Activated CD4-positive, CD25-positive, alpha-beta regulatory T cell treated with anti-CD3 and anti-CD28 coated beads, Interleukin-2, amount 50 U/mL, for 24 hours (primary cell): ENCODE data around the gene ZBTB49.
A peak's percentile ranks its signal among the peaks of the same experiment; 100 is the strongest.
"Not testable (repeated sequence)": the region's sequence is repeated elsewhere in the genome, so short reads cannot be mapped to it uniquely, and the experiment has no call there.

Experiments
- ATAC-seq, 2 donors: fragments of 150-1000 bp; cut with Tn5 transposase; one replicate each; pipeline ENCODE4 v1.10.0; 2021; ENCODE audit warnings: mild to moderate bottlenecking in 1 of 2, moderate library complexity in 1 of 2

Gene ZBTB49, protein sequence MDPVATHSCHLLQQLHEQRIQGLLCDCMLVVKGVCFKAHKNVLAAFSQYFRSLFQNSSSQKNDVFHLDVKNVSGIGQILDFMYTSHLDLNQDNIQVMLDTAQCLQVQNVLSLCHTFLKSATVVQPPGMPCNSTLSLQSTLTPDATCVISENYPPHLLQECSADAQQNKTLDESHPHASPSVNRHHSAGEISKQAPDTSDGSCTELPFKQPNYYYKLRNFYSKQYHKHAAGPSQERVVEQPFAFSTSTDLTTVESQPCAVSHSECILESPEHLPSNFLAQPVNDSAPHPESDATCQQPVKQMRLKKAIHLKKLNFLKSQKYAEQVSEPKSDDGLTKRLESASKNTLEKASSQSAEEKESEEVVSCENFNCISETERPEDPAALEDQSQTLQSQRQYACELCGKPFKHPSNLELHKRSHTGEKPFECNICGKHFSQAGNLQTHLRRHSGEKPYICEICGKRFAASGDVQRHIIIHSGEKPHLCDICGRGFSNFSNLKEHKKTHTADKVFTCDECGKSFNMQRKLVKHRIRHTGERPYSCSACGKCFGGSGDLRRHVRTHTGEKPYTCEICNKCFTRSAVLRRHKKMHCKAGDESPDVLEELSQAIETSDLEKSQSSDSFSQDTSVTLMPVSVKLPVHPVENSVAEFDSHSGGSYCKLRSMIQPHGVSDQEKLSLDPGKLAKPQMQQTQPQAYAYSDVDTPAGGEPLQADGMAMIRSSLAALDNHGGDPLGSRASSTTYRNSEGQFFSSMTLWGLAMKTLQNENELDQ

GRCh38 chr4:4289941-4290850, at the start of gene ZBTB49, which contains the start of gene LYAR:
Gene ZBTB49 (plus strand): TSS chr4:4290251. CDS start chr4:4299946, 9,695 bp downstream.
Gene LYAR (minus strand): TSS chr4:4290154. CDS start chr4:4283742, 6,412 bp downstream.
- peak; percentile 93 to 95 for ATAC-seq

DNA sequence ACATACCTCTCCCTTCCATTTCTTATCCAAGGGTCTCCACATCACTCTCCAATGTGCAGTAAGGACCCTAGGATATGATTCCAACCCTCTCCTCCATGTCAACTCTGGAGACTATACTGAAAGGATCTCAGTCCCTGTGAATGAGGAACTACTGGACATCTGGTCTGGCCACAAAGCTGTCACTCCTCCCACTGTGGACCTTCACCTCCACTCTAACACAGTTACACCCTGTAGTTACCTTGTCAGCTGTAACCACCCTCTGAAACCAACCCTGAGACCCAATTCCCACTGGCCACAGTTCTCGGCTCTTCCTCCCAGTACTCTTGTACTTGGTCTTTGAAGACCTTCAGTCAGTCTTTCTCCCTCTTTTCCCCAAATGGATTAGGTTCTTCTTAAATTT, 44.9 kb upstream of the ZBTB49 start:
- no peak for ATAC-seq

GRCh38 chr4:4247696-4248028, 42.4 kb upstream of the ZBTB49 start:
- ATAC-seq: peak; percentile 3 to 8

DNA sequence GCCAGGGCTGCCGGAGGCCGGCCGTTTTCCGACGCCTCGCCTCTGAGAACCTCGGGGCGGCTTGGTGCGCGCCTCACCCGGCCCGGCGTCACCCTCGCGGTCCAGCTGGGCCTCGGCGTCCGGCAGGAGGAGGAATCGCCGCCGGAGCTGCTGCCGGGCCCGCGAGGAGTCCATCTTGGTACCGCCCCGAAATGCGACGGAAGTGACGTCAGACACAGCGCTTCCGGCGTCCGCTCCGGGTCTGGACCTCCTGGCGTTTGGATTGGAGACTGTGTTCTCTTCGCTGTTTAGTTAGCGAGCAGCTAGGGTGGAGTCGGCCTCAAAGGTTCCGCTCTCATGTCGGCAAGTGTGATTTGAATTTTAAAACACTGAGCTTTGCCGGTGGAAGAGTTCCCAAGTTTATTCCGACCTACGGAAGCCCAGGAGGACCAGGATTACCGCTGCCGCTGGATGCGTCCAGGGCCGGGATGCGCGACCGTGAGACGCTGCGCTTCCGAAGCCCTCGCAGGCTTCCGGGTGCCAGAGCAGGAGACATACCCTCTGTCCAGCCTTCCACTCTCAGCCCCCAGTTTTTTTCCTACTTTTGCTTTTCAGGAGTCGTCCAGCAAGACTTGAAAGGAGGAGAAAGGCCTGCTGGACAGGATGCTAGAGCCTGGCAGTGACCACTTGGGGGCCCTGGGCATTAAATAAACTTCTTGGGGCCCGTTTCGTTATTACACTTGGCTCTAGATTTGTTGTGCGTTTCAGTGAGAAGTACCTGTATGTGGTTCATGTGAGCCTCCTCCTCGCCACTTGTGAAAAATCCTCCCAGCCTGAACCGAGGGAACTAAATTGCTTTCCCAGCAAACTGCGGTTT, 41.8 kb upstream of the ZBTB49 start, which contains the start of gene TMEM128:
Gene TMEM128 (minus strand): TSS at position 195 of the 856 bp plus-strand sequence. CDS start 21 bp downstream, at position 174.
- peak; percentile 99 for ATAC-seq

DNA sequence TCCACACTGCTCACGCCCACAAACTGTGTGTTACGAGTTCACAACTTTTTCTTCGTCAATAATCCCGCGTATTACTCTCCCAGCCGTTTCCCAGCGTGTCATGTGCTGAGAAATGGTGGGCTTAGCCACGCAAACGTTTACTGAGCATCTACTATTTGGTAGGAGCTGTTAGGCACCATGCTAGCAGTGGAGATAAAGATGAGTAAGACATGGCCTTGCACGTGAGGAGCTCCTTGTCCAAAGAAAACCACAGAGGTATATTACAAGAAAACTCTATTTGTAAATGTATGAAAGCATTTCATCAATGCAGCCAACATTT, 41.2 kb upstream of the ZBTB49 start:
- ATAC-seq: no peak

DNA sequence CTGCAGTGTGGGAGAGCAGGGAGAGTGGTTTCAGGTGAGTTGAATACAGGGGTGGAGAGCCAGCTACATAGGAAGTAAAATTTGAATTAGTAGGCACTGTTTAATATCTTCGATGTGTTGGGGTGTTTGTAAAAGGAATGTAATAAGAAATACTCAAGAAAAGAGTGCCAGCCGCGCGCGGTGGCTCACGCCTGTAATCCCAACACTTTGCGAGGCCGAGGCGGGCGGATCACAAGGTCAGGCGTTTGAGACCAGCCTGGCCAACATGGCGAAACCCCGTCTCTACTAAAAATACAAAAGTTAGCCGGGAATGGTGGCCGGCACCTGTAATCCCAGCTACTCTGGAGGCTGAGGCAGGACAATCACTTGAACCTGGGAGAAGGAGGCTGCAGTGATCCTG, 40.7 kb upstream of the ZBTB49 start:
- ATAC-seq: not testable (repeated sequence)

DNA sequence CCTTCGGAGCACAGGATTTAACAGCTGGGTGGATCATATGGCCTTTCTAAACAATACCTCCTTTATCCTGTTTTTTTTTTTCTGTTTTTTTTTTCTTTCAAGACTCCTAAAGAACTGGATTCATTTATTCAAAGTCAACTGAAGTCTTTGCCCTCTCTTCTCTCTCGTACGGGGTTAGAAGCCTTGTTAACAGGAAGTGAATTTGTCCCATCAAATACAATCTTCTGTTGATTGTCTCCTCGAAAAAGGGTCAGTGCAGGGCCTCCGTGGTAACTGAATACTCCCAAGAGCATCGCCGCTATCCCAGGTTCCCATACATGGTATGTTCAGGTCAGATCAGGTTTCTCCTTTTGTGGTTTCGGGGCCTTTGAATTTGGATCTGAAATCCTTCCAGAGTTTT, 40.2 kb upstream of the ZBTB49 start:
- ATAC-seq: no peak

- no peak for ATAC-seq
Measured at GRCh38 chr4:4254199-4254598, 35.9 kb upstream of the ZBTB49 start.

GRCh38 chr4:4254666-4255065, 35.4 kb upstream of the ZBTB49 start:
- no peak for ATAC-seq

DNA sequence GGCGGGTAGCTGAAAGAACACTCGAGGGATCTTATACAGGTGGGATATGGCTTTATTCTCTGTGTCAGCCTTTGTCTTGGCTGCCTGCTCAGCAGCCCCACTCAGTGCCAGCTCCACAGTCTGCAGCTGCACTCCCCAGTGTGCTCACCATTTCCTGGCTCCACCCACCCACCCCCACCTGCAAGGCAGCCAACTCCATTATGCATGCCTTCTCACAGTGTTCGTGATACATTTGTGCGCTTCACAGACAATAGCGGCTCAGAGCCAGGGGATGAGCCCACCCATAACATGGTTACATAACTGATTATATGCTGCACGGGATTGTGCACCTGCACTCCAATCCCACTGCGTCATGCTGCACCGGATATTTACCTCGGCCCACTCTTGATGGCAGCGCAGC, 33.3 kb upstream of the ZBTB49 start:
- ATAC-seq: no peak

DNA sequence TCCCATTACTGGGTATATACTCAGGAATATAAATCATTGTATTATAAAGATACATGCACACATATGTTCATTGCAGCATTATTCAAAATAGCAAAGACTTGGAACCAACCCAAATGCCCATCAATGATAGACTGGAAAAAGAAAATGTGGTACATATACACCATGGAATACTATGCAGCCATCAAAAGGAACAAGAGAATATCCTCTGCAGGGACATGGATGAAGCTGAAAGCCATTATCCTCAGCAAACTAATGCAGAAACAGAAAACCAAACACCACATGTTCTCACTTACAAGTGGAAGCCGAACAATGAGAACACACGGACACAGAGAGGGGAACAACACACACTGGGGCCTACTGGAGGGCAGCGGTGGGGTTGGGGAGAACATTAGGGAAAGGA, 32.3 kb upstream of the ZBTB49 start:
- ATAC-seq: not testable (repeated sequence)

DNA sequence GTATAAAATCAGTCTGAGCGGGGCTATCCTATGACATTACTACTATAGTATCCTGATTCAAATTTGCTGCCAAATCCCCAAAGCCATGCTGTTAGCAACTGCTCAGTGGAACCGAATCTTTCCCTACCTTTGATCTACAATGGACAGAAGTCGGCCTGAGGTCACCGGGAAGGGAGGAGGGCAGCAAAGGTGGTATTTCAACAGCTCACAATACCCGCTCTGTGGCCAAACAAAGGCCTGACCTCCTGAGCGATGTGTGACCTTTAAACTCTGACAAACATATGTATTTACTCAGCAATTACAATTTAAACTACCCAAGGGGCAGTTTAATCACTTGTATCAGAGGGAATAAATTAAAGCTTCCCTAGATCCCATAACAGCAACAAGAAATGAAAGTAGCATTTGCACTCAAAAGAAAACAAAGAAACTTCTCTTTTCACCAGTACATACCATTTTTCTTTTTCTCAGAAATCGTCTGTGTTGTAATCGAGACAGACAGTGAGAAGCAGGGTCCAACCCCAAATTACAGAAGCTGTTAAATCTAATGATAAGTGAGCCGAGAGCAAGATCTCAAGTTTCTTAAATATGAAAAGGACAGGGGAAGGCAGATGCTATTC, 30.5 kb upstream of the ZBTB49 start:
- no peak for ATAC-seq

DNA sequence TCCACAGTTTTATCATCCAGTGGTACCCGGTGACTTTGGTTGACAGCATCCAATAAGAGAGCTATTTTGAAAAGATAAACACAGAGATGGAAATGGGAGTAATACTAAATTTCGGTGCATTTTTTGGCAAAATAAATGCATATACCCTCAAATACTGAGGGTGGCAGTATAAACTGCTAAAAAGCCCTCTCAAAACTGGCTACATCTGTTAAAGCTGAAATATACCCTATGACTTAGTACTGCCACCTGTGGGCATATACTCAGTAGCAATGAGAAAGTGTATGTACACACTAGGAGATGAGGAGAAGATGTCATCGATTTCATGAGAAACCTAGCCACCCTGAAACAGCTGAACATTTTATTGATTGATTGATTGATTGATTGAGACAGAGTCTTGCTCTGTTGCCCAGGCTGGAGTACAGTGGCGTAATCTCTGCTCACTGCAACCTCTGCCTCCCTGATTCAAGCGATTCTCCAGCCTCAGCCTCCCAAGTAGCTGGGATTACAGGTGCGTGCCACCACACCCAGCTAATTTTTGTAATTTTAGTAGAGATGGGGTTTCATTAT, 29.8 kb upstream of the ZBTB49 start:
- peak; percentile 53 to 60 for ATAC-seq

GRCh38 chr4:4267981-4268380, 22.1 kb upstream of the ZBTB49 start:
- ATAC-seq: no peak

DNA sequence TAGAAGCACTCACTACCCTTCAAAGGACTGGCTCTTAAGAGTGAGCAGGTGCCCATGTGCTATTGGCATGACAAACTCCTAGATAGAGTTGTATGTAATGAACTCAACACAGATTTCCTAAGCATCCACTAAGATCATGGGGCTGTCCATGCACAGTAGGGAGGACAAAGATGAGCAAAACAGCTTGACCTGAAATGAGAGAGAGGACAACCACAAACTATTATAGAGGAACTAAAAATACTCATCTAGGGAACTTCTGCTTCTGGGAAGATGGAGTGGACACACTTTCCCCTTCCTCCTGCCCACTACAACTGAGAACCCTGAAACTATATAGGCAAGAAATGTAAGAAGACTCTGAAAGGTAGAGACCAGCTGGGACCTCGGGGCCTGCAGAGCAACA, 21.3 kb upstream of the ZBTB49 start:
- ATAC-seq: no peak

- no peak for ATAC-seq
Measured at GRCh38 chr4:4269331-4269731, 20.7 kb upstream of the ZBTB49 start.

DNA sequence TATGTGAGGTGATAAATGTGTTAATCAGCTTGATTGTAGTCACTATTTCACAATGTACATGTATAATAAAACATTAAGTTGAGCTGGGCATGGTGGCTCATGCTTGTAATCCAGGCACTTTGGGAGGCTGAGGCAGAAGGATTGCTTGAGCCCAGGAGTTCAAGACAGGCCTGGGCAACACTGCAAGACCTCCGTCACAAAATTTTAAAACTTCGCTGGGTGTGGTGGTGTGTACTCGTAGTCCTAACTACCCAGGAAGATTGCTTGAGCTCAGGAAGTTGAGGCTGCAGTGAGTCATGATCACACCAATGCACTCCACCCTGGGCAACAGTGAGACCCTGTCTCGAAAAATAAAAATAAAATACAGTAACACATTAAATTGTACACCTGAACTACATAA, 20.2 kb upstream of the ZBTB49 start:
- ATAC-seq: peak in 1 of 2 donors; percentile 17

- no peak for ATAC-seq
Measured at GRCh38 chr4:4270529-4270928, 19.5 kb upstream of the ZBTB49 start.

DNA sequence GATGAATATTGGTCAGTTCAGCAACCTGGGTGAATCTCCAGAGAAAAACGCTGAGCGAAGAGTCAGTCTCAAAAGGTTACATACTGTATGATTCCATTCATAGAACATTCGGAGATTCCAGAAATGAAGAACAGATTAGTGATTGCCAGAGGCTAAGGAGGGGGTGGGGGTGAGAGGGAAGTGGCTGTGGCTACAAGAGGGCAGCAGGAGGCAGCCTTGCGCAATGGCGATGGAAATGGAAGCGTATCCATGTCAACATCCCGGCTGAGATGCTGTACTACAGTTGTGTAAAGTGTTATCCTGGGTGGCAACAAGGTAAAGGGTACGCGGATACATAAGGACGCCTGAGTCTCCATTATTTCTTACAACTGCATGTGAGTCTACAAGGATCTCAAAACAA, 18.1 kb upstream of the ZBTB49 start:
- ATAC-seq: no peak

- no peak for ATAC-seq
Measured at GRCh38 chr4:4274226-4274625, 15.8 kb upstream of the ZBTB49 start.

- ATAC-seq: no peak
Measured at GRCh38 chr4:4277531-4277930, 12.5 kb upstream of the ZBTB49 start.
